ENCODE measurements around the gene TPO.

TPO gene

DNA sequence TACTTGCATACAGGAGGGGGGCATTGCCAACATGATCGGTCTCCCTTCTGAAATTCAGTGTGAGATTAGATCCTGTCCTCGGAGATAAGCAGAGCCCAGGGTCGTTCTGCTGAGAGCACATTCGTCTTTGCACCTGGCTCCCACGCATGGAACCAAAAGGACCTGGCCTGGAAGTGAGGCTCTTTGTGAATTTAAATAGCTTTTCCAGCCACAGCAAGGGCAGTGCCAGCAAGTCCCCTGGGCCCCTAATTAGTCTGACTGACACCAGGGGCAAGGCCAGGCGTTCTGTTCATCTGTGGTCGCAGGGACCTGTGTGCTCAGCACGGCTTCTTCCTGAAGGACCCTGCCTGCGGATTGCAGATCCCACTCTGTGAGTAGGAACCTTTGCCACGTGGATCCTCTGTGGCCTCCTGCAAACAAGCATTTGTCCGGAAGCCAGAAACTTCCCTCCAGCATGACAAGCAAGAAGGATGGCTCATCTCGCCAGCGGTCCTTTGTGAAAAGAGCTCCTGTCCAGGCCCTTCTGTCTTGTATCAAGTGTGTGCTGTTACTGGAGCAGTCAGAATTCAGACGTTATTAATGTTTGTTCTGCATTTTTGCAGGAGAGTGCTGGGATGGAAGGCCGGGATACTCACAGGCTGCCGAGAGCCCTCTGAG lies 128.7 kb downstream of the TPO start:
- in situ Hi-C loops (cut with HindIII; ENCODE audit: low pct_ligation_motif_present, low sequenced_read_pairs) = no loop called here

DNA sequence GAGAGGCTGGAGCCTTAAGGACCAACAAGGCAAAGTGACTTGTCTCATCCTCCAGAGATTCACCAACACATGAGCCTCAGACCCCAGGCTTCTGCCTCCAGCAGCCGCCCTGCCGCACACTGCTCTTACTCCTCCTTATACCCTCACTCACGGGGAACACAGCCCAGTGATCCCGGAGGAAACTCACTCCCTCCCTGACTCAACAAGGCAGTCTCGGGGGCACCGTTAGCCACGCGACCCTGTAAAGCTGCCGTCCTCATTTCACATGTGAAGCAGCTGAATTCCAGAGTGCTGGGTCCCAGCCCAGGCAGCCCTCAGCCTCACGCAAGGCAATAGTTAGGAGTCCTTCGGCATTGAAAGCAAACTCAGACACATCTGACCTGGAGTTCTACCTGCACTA lies 129.7 kb downstream of the TPO start:
- DNase-seq = no peak
- no peak overlapping the region for H3K4me3 ChIP-seq (ENCODE audit: low read depth, low read length)
- TF ChIP-seq, protein P1, sequence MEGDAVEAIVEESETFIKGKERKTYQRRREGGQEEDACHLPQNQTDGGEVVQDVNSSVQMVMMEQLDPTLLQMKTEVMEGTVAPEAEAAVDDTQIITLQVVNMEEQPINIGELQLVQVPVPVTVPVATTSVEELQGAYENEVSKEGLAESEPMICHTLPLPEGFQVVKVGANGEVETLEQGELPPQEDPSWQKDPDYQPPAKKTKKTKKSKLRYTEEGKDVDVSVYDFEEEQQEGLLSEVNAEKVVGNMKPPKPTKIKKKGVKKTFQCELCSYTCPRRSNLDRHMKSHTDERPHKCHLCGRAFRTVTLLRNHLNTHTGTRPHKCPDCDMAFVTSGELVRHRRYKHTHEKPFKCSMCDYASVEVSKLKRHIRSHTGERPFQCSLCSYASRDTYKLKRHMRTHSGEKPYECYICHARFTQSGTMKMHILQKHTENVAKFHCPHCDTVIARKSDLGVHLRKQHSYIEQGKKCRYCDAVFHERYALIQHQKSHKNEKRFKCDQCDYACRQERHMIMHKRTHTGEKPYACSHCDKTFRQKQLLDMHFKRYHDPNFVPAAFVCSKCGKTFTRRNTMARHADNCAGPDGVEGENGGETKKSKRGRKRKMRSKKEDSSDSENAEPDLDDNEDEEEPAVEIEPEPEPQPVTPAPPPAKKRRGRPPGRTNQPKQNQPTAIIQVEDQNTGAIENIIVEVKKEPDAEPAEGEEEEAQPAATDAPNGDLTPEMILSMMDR (IDR thresholded peaks at IDR 0.05; ENCODE audit: low read depth, low read length, missing control alignments) = no peak
- H3K27ac ChIP-seq = no peak overlapping the region
- H3K36me3 ChIP-seq (replicated peaks) = no peaks in the 10 kb centered on the region
- H3K27me3 ChIP-seq (replicated peaks) = no peaks in the 10 kb centered on the region
- in situ Hi-C loops (cut with HindIII; ENCODE audit: low pct_ligation_motif_present, low sequenced_read_pairs) = no loop called here

More for the DNA sequence above, 128.7 kb downstream of the TPO start:
- no peak for DNase-seq
- H3K27ac ChIP-seq = no peak overlapping the region
- H3K27me3 ChIP-seq (replicated peaks) = no peaks in the 10 kb centered on the region
- no peaks in the 10 kb centered on the region for H3K36me3 ChIP-seq (replicated peaks)
- no peak overlapping the region for H3K4me3 ChIP-seq (ENCODE audit: low read depth, low read length)
- TF ChIP-seq, protein P1 (IDR thresholded peaks at IDR 0.05; ENCODE audit: low read depth, low read length, missing control alignments) = no peak

DNA sequence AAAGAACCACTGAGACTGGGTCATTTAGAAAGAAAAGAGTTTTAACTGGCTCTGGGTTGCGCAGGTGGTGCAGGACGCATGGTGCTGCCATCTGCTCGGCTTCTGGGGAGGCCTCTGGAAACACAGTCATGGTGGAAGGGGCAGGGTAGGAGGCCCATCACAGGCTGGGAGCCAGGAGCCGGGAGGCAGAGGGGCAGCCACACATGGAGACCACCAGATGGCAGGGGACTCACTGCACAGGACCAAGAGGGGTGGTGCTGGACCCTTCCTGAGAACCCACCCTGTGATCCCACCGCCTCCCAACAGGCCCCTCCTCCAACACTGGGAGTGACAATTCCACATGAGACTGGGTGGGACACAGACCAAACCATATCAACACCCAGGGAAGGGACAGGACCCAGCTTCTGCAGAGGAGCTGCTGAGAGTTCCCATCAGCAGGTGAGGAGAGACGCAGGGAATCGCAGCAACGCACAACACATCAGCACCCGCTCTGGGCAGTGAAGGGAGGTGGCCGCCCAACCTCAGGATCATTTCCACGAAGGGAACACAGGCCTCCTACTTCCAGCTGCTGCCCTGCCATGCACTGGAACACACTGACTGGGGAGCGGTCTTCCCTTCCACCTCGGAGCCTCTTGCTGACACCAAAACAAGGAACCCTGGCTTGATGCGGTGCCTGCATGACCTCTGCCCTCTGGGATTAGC lies 130.7 kb downstream of the TPO start:
- in situ Hi-C loops (cut with HindIII; ENCODE audit: low pct_ligation_motif_present, low sequenced_read_pairs) = no loop called here
- Histone ChIP-seq H3K36me3 (replicated peaks) (no peaks in the 10 kb centered on the region), H3K4me3 (ENCODE audit: low read depth, low read length) (no peak overlapping the region), H3K27me3 (replicated peaks) (no peaks in the 10 kb centered on the region), H3K27ac (no peak overlapping the region)
- no peak for DNase-seq
- TF ChIP-seq, protein P1 (IDR thresholded peaks at IDR 0.05; ENCODE audit: low read depth, low read length, missing control alignments) = no peak

DNA sequence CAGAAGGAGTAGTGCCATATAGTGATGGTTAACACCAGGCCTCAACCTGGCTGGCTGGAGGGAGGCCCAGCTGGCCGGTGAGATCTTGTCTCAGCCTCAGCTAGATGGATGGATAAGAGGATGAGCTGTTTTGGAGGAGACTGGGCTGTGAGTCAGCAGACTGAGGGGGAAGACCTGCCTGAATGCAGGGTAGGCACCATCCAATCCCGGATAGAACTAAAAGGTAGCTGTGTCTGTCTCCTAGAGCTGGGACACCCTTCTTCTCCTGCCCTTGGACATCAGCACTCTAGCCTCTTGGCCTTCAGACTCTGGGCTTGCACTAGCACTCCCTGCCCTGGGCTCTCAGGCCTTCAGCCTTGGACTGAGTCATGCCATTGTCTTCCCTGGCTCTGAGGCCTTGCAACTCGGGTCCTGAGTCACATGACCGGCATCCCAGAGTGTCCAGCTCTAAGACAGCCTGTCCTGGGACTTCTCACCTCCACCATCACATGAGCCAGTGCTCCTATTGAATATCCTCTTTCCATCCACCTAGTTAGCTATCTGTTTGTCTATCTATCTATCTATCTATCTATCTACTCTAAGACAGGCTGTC lies 131.3 kb downstream of the TPO start:
- Histone ChIP-seq H3K36me3 (replicated peaks) (no peaks in the 10 kb centered on the region), H3K27ac (no peak overlapping the region), H3K27me3 (replicated peaks) (no peaks in the 10 kb centered on the region), H3K4me3 (ENCODE audit: low read depth, low read length) (no peak overlapping the region)
- TF ChIP-seq, protein P1 (IDR thresholded peaks at IDR 0.05; ENCODE audit: low read depth, low read length, missing control alignments) = no peak
- DNase-seq = peak; percentile 58
- in situ Hi-C loops (cut with HindIII; ENCODE audit: low pct_ligation_motif_present, low sequenced_read_pairs) = no loop called here

DNA sequence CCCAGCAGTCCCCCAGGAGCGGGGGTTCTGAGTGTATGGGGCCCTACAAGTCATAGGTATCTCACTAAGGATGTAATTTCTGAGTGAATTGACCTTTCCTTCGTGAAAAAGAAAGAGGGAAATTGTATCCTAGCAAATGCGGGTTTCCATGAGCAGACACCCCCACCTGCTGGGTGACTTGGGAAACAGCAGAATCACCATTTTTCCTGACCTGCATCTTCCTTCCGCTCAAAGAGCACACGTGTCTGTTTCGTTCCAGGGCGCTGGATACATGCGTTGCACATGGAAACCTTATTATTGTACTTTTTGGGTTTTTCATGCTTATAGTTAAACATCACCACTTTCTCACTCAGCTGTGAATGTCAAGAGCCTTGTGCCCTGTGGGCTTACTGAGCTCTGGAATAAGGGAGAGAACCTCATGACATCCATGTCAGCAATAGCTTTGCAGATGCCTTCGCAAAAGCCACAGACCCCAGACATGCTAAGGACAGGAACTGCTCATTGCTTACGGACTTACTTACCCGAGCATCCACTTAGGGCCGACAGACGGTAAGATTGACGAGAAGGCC lies 132.8 kb downstream of the TPO start:
- Histone ChIP-seq H3K36me3 (replicated peaks) (no peaks in the 10 kb centered on the region), H3K4me3 (ENCODE audit: low read depth, low read length) (no peak overlapping the region), H3K27me3 (replicated peaks) (no peaks in the 10 kb centered on the region), H3K27ac (no peak overlapping the region)
- TF ChIP-seq, protein P1 (IDR thresholded peaks at IDR 0.05; ENCODE audit: low read depth, low read length, missing control alignments) = peak; percentile 90
- DNase-seq = peak; percentile 45
- in situ Hi-C loops (cut with HindIII; ENCODE audit: low pct_ligation_motif_present, low sequenced_read_pairs) = no loop called here
